H9 (cell line): ENCODE data around the gene CHD1. TPM values are rescaled to one million over a fixed set of nuclear protein-coding genes. Genes with fewer than 3 reads are reported as not detected.

Experiments used
- DNase-seq: peaks from one replicate; pipeline ENCODE4 v3.0.0-alpha.2; 2017
- H2AFZ ChIP-seq: one replicate; pipeline ENCODE4 v1.6.1; 2013; ENCODE audit warnings: mild to moderate bottlenecking, low read length, control low read depth, moderate library complexity
- H2AK5ac ChIP-seq: 2 replicates; pipeline ENCODE4 v1.6.1; 2013; ENCODE audit warnings: low read length, control low read depth, mixed read lengths; ENCODE audit not compliant: insufficient read length
- H2BK120ac ChIP-seq: one replicate; pipeline ENCODE4 v1.6.1; 2013; ENCODE audit warnings: low read depth, mild to moderate bottlenecking, low read length, control low read depth, inconsistent platforms; ENCODE audit not compliant: poor library complexity, severe bottlenecking
- H2BK12ac ChIP-seq: 2 replicates; pipeline ENCODE4 v1.6.1; 2013; ENCODE audit warnings: low read length, control low read depth, mixed read lengths, low read depth; ENCODE audit not compliant: insufficient read length
- H2BK15ac ChIP-seq: 2 replicates; pipeline ENCODE4 v1.6.1; 2013; ENCODE audit warnings: low read depth, low read length, control low read depth
- H2BK20ac ChIP-seq: one replicate; pipeline ENCODE4 v1.6.1; 2013; ENCODE audit warnings: low read depth, mild to moderate bottlenecking, low read length, control low read depth, inconsistent platforms; ENCODE audit not compliant: poor library complexity, severe bottlenecking
- H2BK5ac ChIP-seq: 2 replicates; pipeline ENCODE4 v1.6.1; 2013; ENCODE audit warnings: low read length, control low read depth, mixed read lengths; ENCODE audit not compliant: insufficient read length
- H3K14ac ChIP-seq: 2 replicates; pipeline ENCODE4 v1.6.1; 2013; ENCODE audit warnings: low read length, control low read depth; ENCODE audit not compliant: insufficient read depth
- H3K18ac ChIP-seq: 2 replicates; pipeline ENCODE4 v1.6.1; 2013; ENCODE audit warnings: low read depth, mild to moderate bottlenecking, mixed read lengths, low read length, control low read depth; ENCODE audit not compliant: insufficient read length
- H3K23ac ChIP-seq: 2 replicates; pipeline ENCODE4 v1.6.1; 2013; ENCODE audit warnings: low read length, control low read depth, mixed read lengths, low read depth; ENCODE audit not compliant: insufficient read length
- H3K23me2 ChIP-seq: 2 replicates; pipeline ENCODE4 v1.6.1; 2013; ENCODE audit warnings: low read depth, mild to moderate bottlenecking, mixed read lengths, low read length, control low read depth; ENCODE audit not compliant: insufficient read length, poor library complexity, severe bottlenecking
- H3K27ac ChIP-seq: 2 replicates; pipeline ENCODE4 v1.5.1; 2013; ENCODE audit warnings: low read length, control low read depth, mixed read lengths, low read depth; ENCODE audit not compliant: insufficient read length
- H3K27me3 ChIP-seq: 2 replicates; pipeline ENCODE4 v1.6.1; 2013; ENCODE audit warnings: low read length, control low read depth, inconsistent platforms; ENCODE audit not compliant: insufficient read depth
- H3K4ac ChIP-seq: 2 replicates; pipeline ENCODE4 v1.6.1; 2013; ENCODE audit warnings: low read depth, mild to moderate bottlenecking, control low read depth, inconsistent platforms, low read length, moderate library complexity
- H3K4me1 ChIP-seq: 2 replicates; pipeline ENCODE4 v1.6.1; 2013; ENCODE audit warnings: low read length, control low read depth, inconsistent platforms; ENCODE audit not compliant: insufficient read depth
- H3K4me2 ChIP-seq: 2 replicates; pipeline ENCODE4 v1.6.1; 2013; ENCODE audit warnings: low read length, control low read depth, mixed read lengths; ENCODE audit not compliant: insufficient read length, insufficient read depth
- H3K56ac ChIP-seq: 2 replicates; pipeline ENCODE4 v1.6.1; 2013; ENCODE audit warnings: low read depth, mild to moderate bottlenecking, mixed read lengths, low read length, control low read depth; ENCODE audit not compliant: insufficient read length
- H3K79me1 ChIP-seq: 2 replicates; pipeline ENCODE4 v1.6.1; 2013; ENCODE audit warnings: low read depth, mild to moderate bottlenecking, moderate library complexity, low read length, control low read depth, inconsistent platforms; ENCODE audit not compliant: insufficient read depth, poor library complexity, severe bottlenecking
- H3K79me2 ChIP-seq: 2 replicates; pipeline ENCODE4 v1.6.1; 2013; ENCODE audit warnings: low read length, control low read depth, inconsistent platforms; ENCODE audit not compliant: insufficient read depth
- H3K9ac ChIP-seq: 2 replicates; pipeline ENCODE4 v1.6.1; 2013; ENCODE audit warnings: low read length, control low read depth, mixed read lengths; ENCODE audit not compliant: insufficient read length; ENCODE audit errors: extremely low read depth
- H3K9me3 ChIP-seq: one replicate; pipeline ENCODE4 v1.6.1; 2013; ENCODE audit warnings: low read depth, low read length, inconsistent platforms; ENCODE audit not compliant: control insufficient read depth
- H3T11ph ChIP-seq: one replicate; pipeline ENCODE4 v1.6.1; 2013; ENCODE audit warnings: mild to moderate bottlenecking, low read length, control low read depth, inconsistent platforms
- H4K20me1 ChIP-seq: one replicate; pipeline ENCODE4 v1.6.1; 2013; ENCODE audit not compliant: control insufficient read depth, insufficient read length, insufficient read depth
- H4K5ac ChIP-seq: 2 replicates; pipeline ENCODE4 v1.6.1; 2013; ENCODE audit warnings: low read depth, mild to moderate bottlenecking, mixed read lengths, low read length, control low read depth; ENCODE audit not compliant: insufficient read length
- H4K8ac ChIP-seq: replicated peaks from 2 replicates; pipeline ENCODE4 v1.6.1; 2013; ENCODE audit warnings: low read length, control low read depth, mixed read lengths, low read depth; ENCODE audit not compliant: insufficient read length
- H4K91ac ChIP-seq: 2 replicates; pipeline ENCODE4 v1.6.1; 2013; ENCODE audit warnings: low read depth, mild to moderate bottlenecking, moderate library complexity, mixed read lengths, low read length, control low read depth; ENCODE audit not compliant: insufficient read length
- H3K27ac Mint-ChIP-seq, 3 experiments: 2 replicates in 2 of 3; 3 replicates in 1 of 3; pipeline ENCODE4 v1.8.0; 2020 to 2021; ENCODE audit warnings: mixed read lengths in 3 of 3, mild to moderate bottlenecking in 1 of 3, moderate library complexity in 1 of 3
- H3K27me3 Mint-ChIP-seq: 2 replicates; pipeline ENCODE4 v1.8.0; 2021; ENCODE audit warnings: low read depth, mild to moderate bottlenecking, moderate library complexity, mixed read lengths
- H3K36me3 Mint-ChIP-seq, 3 experiments: 2 replicates in 2 of 3; 3 replicates in 1 of 3; pipeline ENCODE4 v1.8.0; 2020 to 2021; ENCODE audit warnings: low read depth in 3 of 3, mixed read lengths in 3 of 3; ENCODE audit not compliant: insufficient read depth in 1 of 3
- H3K4me1 Mint-ChIP-seq, 2 experiments: 2 replicates each; pipeline ENCODE4 v1.8.0; 2020; ENCODE audit warnings: mixed read lengths in 2 of 2
- H3K4me3 Mint-ChIP-seq, 2 experiments: 2 replicates in 1 of 2; 3 replicates in 1 of 2; pipeline ENCODE4 v1.8.0; 2020 to 2021; ENCODE audit warnings: mild to moderate bottlenecking in 2 of 2, mixed read lengths in 2 of 2, moderate library complexity in 1 of 2
- H3K9me3 Mint-ChIP-seq, 2 experiments: 2 replicates in 1 of 2; 3 replicates in 1 of 2; pipeline ENCODE4 v1.8.0; 2020; ENCODE audit warnings: mild to moderate bottlenecking in 2 of 2, mixed read lengths in 2 of 2, moderate library complexity in 1 of 2
- WGBS: extraction: QIAGEN DNeasy Blood & Tissue Kit; methylation state at CpG from one replicate; pipeline ENCODE4 v1.1.7; 2013; ENCODE audit warnings: missing lambda C conversion rate, low lambda C conversion rate, mixed read lengths; ENCODE audit not compliant: insufficient read length; ENCODE audit errors: extremely low coverage; 5-methylcytosine and 5-hydroxymethylcytosine counted together
- total RNA-seq: library from RNA; stranded (reverse); gene quantifications from 2 replicates; pipeline ENCODE4 v1.2.1, GENCODE V29; 2021
- TF ChIP-seq, protein P1 (sequence below): fragments of 200-600 bp; sonication (generic); conservative IDR thresholded peaks from 3 replicates; pipeline ENCODE4 v1.8.0; 2021; ENCODE audit warnings: antibody characterized with exemption, mild to moderate bottlenecking

Gene CHD1
- total RNA-seq, 1 experiment from 2014 or later: 62.7 TPM

DNA sequence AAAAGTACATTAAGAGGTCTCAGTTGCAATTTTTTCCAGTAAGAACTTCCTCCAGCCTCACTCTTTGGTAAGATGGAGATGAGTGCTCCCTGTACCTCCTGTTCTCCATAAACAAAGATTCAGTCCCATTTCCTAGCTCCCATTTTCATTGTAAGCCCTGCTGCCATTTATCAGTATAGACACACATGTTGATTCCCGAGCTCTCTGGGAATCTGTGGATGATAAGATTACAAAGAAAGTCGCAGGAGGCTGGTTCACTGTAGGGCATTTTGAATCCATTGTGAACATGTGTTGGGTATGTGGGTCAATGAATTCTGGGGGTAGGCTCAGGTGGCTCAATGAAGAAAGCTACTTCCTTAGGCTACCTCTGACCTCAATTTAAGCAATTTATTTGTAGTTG, 118.6 kb downstream of the CHD1 start:
- WGBS: no CpG with 5 or more reads among the region's 2 CpGs
- no peak overlapping the region for H3K4me3 Mint-ChIP-seq
- Histone ChIP-seq H2BK12ac (no peak overlapping the region), H3K27me3 (no peaks in the 10 kb centered on the region), H3K79me2 (no peaks in the 10 kb centered on the region), H3K56ac (no peak overlapping the region), H2BK120ac (no peak overlapping the region), H4K20me1 (no peaks in the 10 kb centered on the region), H3T11ph (no peak overlapping the region), H2BK20ac (no peak overlapping the region), H3K4me1 (no peaks in the 10 kb centered on the region), H4K91ac (no peak overlapping the region), H2BK5ac (no peak overlapping the region), H3K23ac (no peak overlapping the region), H3K27ac (no peak overlapping the region), H3K4ac (no peak overlapping the region), H3K18ac (no peak overlapping the region), H2BK15ac (no peak overlapping the region), H3K79me1 (no peaks in the 10 kb centered on the region), H3K23me2 (no peaks in the 10 kb centered on the region), H3K14ac (no peak overlapping the region), H4K8ac (no peak overlapping the region), H2AFZ (no peak overlapping the region), H2AK5ac (no peak overlapping the region), H3K9me3 (no peaks in the 10 kb centered on the region), H3K9ac (no peak overlapping the region), H3K4me2 (no peak overlapping the region), H4K5ac (no peak overlapping the region)
- peaks cover 32 to 33% of the 10 kb centered on the region in 2 experiments for H3K9me3 Mint-ChIP-seq
- H3K36me3 Mint-ChIP-seq: peaks cover 13 to 28% (median 16%) of the 10 kb centered on the region in 3 experiments
- DNase-seq: no peak
- H3K27ac Mint-ChIP-seq: no peak overlapping the region
- no peaks in the 10 kb centered on the region for H3K27me3 Mint-ChIP-seq
- TF ChIP-seq, protein P1, sequence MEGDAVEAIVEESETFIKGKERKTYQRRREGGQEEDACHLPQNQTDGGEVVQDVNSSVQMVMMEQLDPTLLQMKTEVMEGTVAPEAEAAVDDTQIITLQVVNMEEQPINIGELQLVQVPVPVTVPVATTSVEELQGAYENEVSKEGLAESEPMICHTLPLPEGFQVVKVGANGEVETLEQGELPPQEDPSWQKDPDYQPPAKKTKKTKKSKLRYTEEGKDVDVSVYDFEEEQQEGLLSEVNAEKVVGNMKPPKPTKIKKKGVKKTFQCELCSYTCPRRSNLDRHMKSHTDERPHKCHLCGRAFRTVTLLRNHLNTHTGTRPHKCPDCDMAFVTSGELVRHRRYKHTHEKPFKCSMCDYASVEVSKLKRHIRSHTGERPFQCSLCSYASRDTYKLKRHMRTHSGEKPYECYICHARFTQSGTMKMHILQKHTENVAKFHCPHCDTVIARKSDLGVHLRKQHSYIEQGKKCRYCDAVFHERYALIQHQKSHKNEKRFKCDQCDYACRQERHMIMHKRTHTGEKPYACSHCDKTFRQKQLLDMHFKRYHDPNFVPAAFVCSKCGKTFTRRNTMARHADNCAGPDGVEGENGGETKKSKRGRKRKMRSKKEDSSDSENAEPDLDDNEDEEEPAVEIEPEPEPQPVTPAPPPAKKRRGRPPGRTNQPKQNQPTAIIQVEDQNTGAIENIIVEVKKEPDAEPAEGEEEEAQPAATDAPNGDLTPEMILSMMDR: no peak
- H3K4me1 Mint-ChIP-seq: no peaks in the 10 kb centered on the region
